ENCODE data around the gene TECR.

DNA sequence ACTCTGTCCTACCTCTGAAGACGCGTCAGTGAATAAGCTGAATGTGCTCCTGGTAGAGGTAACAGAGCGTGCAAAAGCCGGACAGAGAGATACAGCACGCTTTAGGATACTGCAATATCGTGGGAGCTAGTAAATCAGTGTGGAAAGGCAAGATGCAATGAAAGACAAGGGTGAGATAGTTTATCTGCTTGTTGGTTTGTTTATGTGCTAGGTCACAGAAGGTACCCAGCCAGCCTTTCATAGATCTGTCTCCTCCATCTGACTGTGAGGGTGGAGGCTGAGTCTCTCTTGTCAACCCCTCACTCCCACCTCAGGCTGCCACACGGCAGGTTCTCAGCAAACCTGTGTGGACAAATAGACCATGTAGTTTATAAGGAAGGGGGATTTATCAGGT lies 32.6 kb upstream of the TECR start:
- TF ChIP-seq, protein P1, sequence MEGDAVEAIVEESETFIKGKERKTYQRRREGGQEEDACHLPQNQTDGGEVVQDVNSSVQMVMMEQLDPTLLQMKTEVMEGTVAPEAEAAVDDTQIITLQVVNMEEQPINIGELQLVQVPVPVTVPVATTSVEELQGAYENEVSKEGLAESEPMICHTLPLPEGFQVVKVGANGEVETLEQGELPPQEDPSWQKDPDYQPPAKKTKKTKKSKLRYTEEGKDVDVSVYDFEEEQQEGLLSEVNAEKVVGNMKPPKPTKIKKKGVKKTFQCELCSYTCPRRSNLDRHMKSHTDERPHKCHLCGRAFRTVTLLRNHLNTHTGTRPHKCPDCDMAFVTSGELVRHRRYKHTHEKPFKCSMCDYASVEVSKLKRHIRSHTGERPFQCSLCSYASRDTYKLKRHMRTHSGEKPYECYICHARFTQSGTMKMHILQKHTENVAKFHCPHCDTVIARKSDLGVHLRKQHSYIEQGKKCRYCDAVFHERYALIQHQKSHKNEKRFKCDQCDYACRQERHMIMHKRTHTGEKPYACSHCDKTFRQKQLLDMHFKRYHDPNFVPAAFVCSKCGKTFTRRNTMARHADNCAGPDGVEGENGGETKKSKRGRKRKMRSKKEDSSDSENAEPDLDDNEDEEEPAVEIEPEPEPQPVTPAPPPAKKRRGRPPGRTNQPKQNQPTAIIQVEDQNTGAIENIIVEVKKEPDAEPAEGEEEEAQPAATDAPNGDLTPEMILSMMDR (IDR thresholded peaks at IDR 0.05; ENCODE audit: low read depth, low read length), result no peak
- TF ChIP-seq POLR2A (IDR thresholded peaks at IDR 0.05; ENCODE audit: extremely low read depth, insufficient read length), result no peak
- TF ChIP-seq, protein P2, sequence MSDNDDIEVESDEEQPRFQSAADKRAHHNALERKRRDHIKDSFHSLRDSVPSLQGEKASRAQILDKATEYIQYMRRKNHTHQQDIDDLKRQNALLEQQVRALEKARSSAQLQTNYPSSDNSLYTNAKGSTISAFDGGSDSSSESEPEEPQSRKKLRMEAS (IDR thresholded peaks at IDR 0.05; ENCODE audit: low read depth, low read length), result no peak
